Smooth muscle cell (in vitro differentiated cells): ENCODE measurements around the gene CALM3. TPM values are rescaled to one million over a fixed set of nuclear protein-coding genes. Genes with fewer than 3 reads are reported as not detected.

ENCODE experiments used
- DNase-seq: peaks from one replicate; lab custom pipeline; 2025; ENCODE audit not compliant: unreplicated experiment; lab: John Stamatoyannopoulos, UW
- H2AFZ ChIP-seq: fragments of 200-600 bp; sonication (generic); 2 replicates; pipeline ENCODE4 v1.6.0; 2016; ENCODE audit warnings: antibody characterized with exemption, low read depth, mild to moderate bottlenecking
- H3F3A ChIP-seq: fragments of 200-600 bp; sonication (generic); 2 replicates; pipeline ENCODE4 v1.6.0; 2017; ENCODE audit warnings: antibody characterized with exemption, low read depth
- H3K27ac ChIP-seq: fragments of 200-600 bp; sonication (generic); 2 replicates; pipeline ENCODE4 v1.5.1; 2016; ENCODE audit warnings: low read depth, mild to moderate bottlenecking
- H3K27me3 ChIP-seq: fragments of 200-600 bp; sonication (generic); 2 replicates; pipeline ENCODE4 v1.6.1; 2016; ENCODE audit warnings: low read depth, mild to moderate bottlenecking
- H3K36me3 ChIP-seq: fragments of 200-600 bp; sonication (generic); 2 replicates; pipeline ENCODE4 v1.5.1; 2016; ENCODE audit warnings: low read depth
- H3K4me1 ChIP-seq: fragments of 200-600 bp; sonication (generic); 2 replicates; pipeline ENCODE4 v1.5.1; 2016; ENCODE audit warnings: low read depth
- H3K4me2 ChIP-seq: fragments of 200-600 bp; sonication (generic); 2 replicates; pipeline ENCODE4 v1.6.0; 2016; ENCODE audit warnings: mild to moderate bottlenecking
- H3K4me3 ChIP-seq: fragments of 200-600 bp; sonication (generic); 2 replicates; pipeline ENCODE4 v1.5.1; 2016; ENCODE audit warnings: mild to moderate bottlenecking
- H3K79me2 ChIP-seq: fragments of 200-600 bp; sonication (generic); 2 replicates; pipeline ENCODE4 v1.6.0; 2016; ENCODE audit warnings: low read depth, mild to moderate bottlenecking
- H3K9ac ChIP-seq: fragments of 200-600 bp; sonication (generic); 2 replicates; pipeline ENCODE4 v1.6.0; 2016; ENCODE audit warnings: low read depth
- H3K9me3 ChIP-seq: fragments of 200-600 bp; sonication (generic); replicated peaks from 2 replicates; pipeline ENCODE4 v1.5.1; 2016; ENCODE audit warnings: low read depth
- H4K20me1 ChIP-seq: fragments of 200-600 bp; sonication (generic); 2 replicates; pipeline ENCODE4 v1.6.0; 2016; ENCODE audit warnings: low read depth
- WGBS: methylation state at CpG from one replicate; pipeline ENCODE4 v1.1.7; 2016; ENCODE audit warnings: low lambda C conversion rate; 5-methylcytosine and 5-hydroxymethylcytosine counted together
- polyA plus RNA-seq: library from polyadenylated mRNA; unstranded; fragments of >200 nt; fragmentation: Nextera tagmentation; extraction: Ambion mirVana; gene quantifications from 2 replicates; pipeline ENCODE4 v1.2.1, GENCODE V29; 2016
- total RNA-seq: library from RNA; depleted of rRNA; stranded (reverse); fragments of >200 nt; gene quantifications from 2 replicates; pipeline ENCODE4 v1.2.3, GENCODE V29; 2014
- TF ChIP-seq, protein P1 (sequence below): fragments of 200-600 bp; sonication (generic); IDR thresholded peaks from 2 replicates; pipeline ENCODE4 v1.5.1; 2017; ENCODE audit warnings: borderline replicate concordance, mild to moderate bottlenecking, antibody characterized with exemption; ENCODE audit not compliant: insufficient read depth, poor library complexity, severe bottlenecking

The CALM3 gene
- total and polyA plus RNA-seq, 2 experiments from 2014 or later = 172 to 183 TPM

DNA sequence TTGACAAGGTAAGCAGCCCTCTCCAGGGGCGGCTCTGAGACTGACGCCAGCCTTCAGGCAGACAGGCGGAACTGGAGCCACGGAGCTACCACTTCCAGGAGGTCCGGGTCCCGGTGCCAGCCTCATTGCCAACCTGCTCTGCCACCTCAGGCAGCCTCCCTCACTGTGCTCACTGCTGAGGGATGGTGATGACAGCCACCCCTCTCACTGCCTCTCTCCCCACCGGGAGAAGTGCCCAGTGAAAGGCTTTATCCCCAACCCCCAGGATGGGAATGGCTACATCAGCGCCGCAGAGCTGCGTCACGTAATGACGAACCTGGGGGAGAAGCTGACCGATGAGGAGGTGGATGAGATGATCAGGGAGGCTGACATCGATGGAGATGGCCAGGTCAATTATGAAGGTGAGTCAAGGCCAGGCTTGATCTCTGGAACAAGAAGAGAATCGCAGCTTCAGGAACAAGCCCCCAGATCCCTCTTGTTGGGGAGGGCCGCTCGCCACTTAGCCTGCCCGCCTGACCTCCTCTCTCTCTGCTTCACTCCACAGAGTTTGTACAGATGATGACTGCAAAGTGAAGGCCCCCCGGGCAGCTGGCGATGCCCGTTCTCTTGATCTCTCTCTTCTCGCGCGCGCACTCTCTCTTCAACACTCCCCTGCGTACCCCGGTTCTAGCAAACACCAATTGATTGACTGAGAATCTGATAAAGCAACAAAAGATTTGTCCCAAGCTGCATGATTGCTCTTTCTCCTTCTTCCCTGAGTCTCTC lies 7.6 kb downstream of the CALM3 start:
- H3K79me2 ChIP-seq = peaks cover 25% of the 10 kb centered on the region
- no peak overlapping the region for H3K4me3 ChIP-seq
- no peaks in the 10 kb centered on the region for H3K36me3 ChIP-seq
- no peak overlapping the region for H3K27ac ChIP-seq
- H3K4me2 ChIP-seq = no peak overlapping the region
- H3K9me3 ChIP-seq = no peaks in the 10 kb centered on the region
- H4K20me1 ChIP-seq = peaks cover 45% of the 10 kb centered on the region
- DNase-seq = no peak
- TF ChIP-seq, protein P1, sequence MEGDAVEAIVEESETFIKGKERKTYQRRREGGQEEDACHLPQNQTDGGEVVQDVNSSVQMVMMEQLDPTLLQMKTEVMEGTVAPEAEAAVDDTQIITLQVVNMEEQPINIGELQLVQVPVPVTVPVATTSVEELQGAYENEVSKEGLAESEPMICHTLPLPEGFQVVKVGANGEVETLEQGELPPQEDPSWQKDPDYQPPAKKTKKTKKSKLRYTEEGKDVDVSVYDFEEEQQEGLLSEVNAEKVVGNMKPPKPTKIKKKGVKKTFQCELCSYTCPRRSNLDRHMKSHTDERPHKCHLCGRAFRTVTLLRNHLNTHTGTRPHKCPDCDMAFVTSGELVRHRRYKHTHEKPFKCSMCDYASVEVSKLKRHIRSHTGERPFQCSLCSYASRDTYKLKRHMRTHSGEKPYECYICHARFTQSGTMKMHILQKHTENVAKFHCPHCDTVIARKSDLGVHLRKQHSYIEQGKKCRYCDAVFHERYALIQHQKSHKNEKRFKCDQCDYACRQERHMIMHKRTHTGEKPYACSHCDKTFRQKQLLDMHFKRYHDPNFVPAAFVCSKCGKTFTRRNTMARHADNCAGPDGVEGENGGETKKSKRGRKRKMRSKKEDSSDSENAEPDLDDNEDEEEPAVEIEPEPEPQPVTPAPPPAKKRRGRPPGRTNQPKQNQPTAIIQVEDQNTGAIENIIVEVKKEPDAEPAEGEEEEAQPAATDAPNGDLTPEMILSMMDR = no peak
- no peaks in the 10 kb centered on the region for H3K27me3 ChIP-seq
- H2AFZ ChIP-seq = no peak overlapping the region
- no peaks in the 10 kb centered on the region for H3K4me1 ChIP-seq
- H3F3A ChIP-seq = peaks cover 3% of the 10 kb centered on the region
- H3K9ac ChIP-seq = no peak overlapping the region
- WGBS = 98% methylated on average over 27 of the region's 27 CpGs

DNA sequence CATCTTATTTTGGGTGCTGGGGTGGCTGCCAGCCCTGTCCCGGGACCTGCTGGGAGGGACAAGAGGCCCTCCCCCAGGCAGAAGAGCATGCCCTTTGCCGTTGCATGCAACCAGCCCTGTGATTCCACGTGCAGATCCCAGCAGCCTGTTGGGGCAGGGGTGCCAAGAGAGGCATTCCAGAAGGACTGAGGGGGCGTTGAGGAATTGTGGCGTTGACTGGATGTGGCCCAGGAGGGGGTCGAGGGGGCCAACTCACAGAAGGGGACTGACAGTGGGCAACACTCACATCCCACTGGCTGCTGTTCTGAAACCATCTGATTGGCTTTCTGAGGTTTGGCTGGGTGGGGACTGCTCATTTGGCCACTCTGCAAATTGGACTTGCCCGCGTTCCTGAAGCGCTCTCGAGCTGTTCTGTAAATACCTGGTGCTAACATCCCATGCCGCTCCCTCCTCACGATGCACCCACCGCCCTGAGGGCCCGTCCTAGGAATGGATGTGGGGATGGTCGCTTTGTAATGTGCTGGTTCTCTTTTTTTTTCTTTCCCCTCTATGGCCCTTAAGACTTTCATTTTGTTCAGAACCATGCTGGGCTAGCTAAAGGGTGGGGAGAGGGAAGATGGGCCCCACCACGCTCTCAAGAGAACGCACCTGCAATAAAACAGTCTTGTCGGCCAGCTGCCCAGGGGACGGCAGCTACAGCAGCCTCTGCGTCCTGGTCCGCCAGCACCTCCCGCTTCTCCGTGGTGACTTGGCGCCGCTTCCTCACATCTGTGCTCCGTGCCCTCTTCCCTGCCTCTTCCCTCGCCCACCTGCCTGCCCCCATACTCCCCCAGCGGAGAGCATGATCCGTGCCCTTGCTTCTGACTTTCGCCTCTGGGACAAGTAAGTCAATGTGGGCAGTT lies 8.6 kb downstream of the CALM3 start:
- TF ChIP-seq, protein P1 = no peak
- Histone ChIP-seq H3K4me2 (no peak overlapping the region), H4K20me1 (peaks cover 35% of the 10 kb centered on the region), H3K4me1 (no peaks in the 10 kb centered on the region), H3K27ac (no peak overlapping the region), H3K79me2 (peaks cover 15% of the 10 kb centered on the region), H3K36me3 (no peaks in the 10 kb centered on the region), H2AFZ (no peak overlapping the region), H3F3A (peaks cover 3% of the 10 kb centered on the region), H3K9ac (no peak overlapping the region), H3K9me3 (no peaks in the 10 kb centered on the region), H3K4me3 (no peak overlapping the region), H3K27me3 (no peaks in the 10 kb centered on the region)
- no peak for DNase-seq
- WGBS = 94% methylated on average over 30 of the region's 30 CpGs

DNA sequence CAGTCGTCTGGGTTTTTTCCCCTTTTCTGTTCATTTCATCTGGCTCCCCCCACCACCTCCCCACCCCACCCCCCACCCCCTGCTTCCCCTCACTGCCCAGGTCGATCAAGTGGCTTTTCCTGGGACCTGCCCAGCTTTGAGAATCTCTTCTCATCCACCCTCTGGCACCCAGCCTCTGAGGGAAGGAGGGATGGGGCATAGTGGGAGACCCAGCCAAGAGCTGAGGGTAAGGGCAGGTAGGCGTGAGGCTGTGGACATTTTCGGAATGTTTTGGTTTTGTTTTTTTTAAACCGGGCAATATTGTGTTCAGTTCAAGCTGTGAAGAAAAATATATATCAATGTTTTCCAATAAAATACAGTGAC lies 9.3 kb downstream of the CALM3 start:
- peaks cover 29% of the 10 kb centered on the region for H4K20me1 ChIP-seq
- no peak overlapping the region for H3K4me2 ChIP-seq
- H3K27ac ChIP-seq = no peak overlapping the region
- TF ChIP-seq, protein P1 = no peak
- 81% methylated on average over 5 of the region's 5 CpGs for WGBS
- peaks cover 3% of the 10 kb centered on the region for H3F3A ChIP-seq
- H3K4me3 ChIP-seq = no peak overlapping the region
- DNase-seq = no peak
- no peak overlapping the region for H3K9ac ChIP-seq
- H3K9me3 ChIP-seq = no peaks in the 10 kb centered on the region
- no peak overlapping the region for H2AFZ ChIP-seq
- H3K36me3 ChIP-seq = no peaks in the 10 kb centered on the region
- no peaks in the 10 kb centered on the region for H3K4me1 ChIP-seq
- no peaks in the 10 kb centered on the region for H3K27me3 ChIP-seq
- peaks cover 9% of the 10 kb centered on the region for H3K79me2 ChIP-seq
